ENCODE measurements around the gene SUPT6H. TPM values are rescaled to one million over a fixed set of nuclear protein-coding genes. Genes with fewer than 3 reads are reported as not detected.
"Not testable (repeated sequence)": the region's sequence is repeated elsewhere in the genome, so short reads cannot be mapped to it uniquely, and the experiment has no call there.

The SUPT6H gene
- total and polyA plus RNA-seq, 4 donors, result 22.5 to 81.2 (median 57.1) TPM

DNA sequence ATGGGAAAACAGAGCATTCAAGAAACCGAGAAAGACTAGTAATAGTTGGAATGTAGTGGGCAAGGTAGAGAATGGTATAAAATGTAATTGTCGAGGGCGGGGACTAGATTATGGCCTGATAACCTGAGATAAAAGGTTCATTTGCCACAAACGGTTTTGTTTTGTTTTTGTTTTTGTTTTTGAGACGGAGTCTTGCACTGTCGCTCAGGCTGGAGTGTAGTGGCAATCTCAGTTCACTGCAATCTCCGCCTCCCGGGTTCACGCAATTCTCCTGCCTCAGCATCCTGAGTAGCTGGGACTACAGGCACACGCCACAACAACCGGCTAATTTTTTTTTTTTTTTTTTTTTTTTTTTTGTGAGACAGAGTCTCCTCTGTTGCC lies 67.9 kb downstream of the SUPT6H start:
- Histone ChIP-seq H3K27me3 (ENCODE audit: control insufficient read depth in 1 of 2, insufficient read depth in 2 of 2, low read length in 1 of 2) (no peaks in the 10 kb centered on the region), H3K4me3 (ENCODE audit: low read length in 2 of 2) (no peak overlapping the region), H3K4me1 (ENCODE audit: control insufficient read depth in 1 of 2, insufficient read depth in 2 of 2, low read length in 2 of 2) (no peaks in the 10 kb centered on the region), H3K36me3 (ENCODE audit: control insufficient read depth in 1 of 2, insufficient read depth in 2 of 2, low read length in 1 of 2) (no peaks in the 10 kb centered on the region), H3K27ac (ENCODE audit: low read depth in 1 of 2, low read length in 2 of 2) (no peak overlapping the region), H3K9me3 (ENCODE audit: control insufficient read depth, low read length) (no peaks in the 10 kb centered on the region)
- DNase-seq, result no peak
- intact Hi-C loops (cut with DNase I), result no loop called here
- ATAC-seq (ENCODE audit: low FRiP score), result no peak
- 86 to 89% methylated on average over 11 of the region's 11 CpGs for WGBS, 2 donors

GRCh38 chr17:28733346-28733745 lies 71.3 kb downstream of the SUPT6H start:
- DNase-seq (no peak), ATAC-seq (ENCODE audit: low FRiP score) (no peak)
- no peaks in the 10 kb centered on the region for H3K4me1 ChIP-seq (ENCODE audit: control insufficient read depth in 1 of 2, insufficient read depth in 2 of 2, low read length in 2 of 2)
- intact Hi-C loops (cut with DNase I), result no loop called here
- H3K4me3 ChIP-seq (ENCODE audit: low read length in 2 of 2), result no peak overlapping the region
- WGBS, 2 donors, result 90 to 93% methylated on average over 1 of the region's 1 CpG
- no peaks in the 10 kb centered on the region for H3K27me3 ChIP-seq (ENCODE audit: control insufficient read depth in 1 of 2, insufficient read depth in 2 of 2, low read length in 1 of 2)
- H3K9me3 ChIP-seq (ENCODE audit: control insufficient read depth, low read length), result no peaks in the 10 kb centered on the region
- H3K36me3 ChIP-seq (ENCODE audit: control insufficient read depth in 1 of 2, insufficient read depth in 2 of 2, low read length in 1 of 2), result no peaks in the 10 kb centered on the region
- H3K27ac ChIP-seq (ENCODE audit: low read depth in 1 of 2, low read length in 2 of 2), result no peak overlapping the region

DNA sequence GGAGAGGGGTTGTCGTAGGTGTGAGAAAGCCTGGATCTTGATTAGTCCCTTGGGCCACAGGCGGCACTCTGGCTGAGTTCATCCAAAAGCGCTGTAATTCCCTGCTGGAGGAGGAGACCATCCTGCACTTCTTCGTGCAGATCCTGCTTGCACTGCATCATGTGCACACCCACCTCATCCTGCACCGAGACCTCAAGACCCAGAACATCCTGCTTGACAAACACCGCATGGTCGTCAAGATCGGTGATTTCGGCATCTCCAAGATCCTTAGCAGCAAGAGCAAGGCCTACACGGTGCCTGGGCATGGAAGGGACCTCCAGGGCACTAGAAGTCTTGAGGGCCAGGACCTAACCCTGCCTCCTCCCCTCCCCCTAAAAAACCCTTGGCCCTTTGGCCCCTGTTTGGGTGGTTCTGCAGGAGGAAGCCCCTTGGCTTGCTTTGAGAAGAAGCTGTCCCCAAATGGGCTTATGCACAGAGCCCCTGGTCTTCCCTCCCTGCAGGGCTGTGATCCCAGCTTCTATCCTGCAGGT lies 72.8 kb downstream of the SUPT6H start:
- DNase-seq (no peak), ATAC-seq (ENCODE audit: low FRiP score) (no peak)
- intact Hi-C loops (cut with DNase I), result no loop called here
- no peak overlapping the region for H3K27ac ChIP-seq (ENCODE audit: low read depth in 1 of 2, low read length in 2 of 2)
- WGBS, 2 donors, result 88 to 94% methylated on average over 10 of the region's 10 CpGs
- no peaks in the 10 kb centered on the region for H3K9me3 ChIP-seq (ENCODE audit: control insufficient read depth, low read length)
- H3K27me3 ChIP-seq (ENCODE audit: control insufficient read depth in 1 of 2, insufficient read depth in 2 of 2, low read length in 1 of 2), result no peaks in the 10 kb centered on the region
- H3K4me3 ChIP-seq (ENCODE audit: low read length in 2 of 2), result no peak overlapping the region
- H3K4me1 ChIP-seq (ENCODE audit: control insufficient read depth in 1 of 2, insufficient read depth in 2 of 2, low read length in 2 of 2), result no peaks in the 10 kb centered on the region
- no peaks in the 10 kb centered on the region for H3K36me3 ChIP-seq (ENCODE audit: control insufficient read depth in 1 of 2, insufficient read depth in 2 of 2, low read length in 1 of 2)

DNA sequence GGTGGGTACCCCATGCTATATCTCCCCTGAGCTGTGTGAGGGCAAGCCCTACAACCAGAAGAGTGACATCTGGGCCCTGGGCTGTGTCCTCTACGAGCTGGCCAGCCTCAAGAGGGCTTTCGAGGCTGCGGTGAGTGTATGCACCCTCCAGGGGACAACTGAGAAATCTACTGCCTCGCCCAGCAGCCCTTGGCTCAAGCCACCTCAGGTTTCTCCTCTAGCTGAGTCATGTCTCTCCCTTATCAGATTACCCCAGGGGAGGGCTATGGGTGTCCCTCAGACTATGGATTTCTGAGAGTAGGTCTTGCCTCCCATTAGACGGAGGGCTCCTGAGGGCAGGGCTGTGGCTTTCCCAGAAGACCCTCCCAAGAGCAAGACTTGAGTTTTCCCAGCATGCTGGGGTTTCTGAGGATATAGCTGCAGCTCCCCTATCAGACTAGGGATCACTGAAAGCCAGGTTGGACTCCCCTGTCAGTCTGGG lies 73.3 kb downstream of the SUPT6H start:
- no peaks in the 10 kb centered on the region for H3K36me3 ChIP-seq (ENCODE audit: control insufficient read depth in 1 of 2, insufficient read depth in 2 of 2, low read length in 1 of 2)
- no peak overlapping the region for H3K4me3 ChIP-seq (ENCODE audit: low read length in 2 of 2)
- H3K4me1 ChIP-seq (ENCODE audit: control insufficient read depth in 1 of 2, insufficient read depth in 2 of 2, low read length in 2 of 2), result no peaks in the 10 kb centered on the region
- no peak for ATAC-seq (ENCODE audit: low FRiP score)
- H3K9me3 ChIP-seq (ENCODE audit: control insufficient read depth, low read length), result no peaks in the 10 kb centered on the region
- H3K27ac ChIP-seq (ENCODE audit: low read depth in 1 of 2, low read length in 2 of 2), result no peak overlapping the region
- 80 to 83% methylated on average over 5 of the region's 5 CpGs for WGBS, 2 donors
- intact Hi-C loops (cut with DNase I), result no loop called here
- H3K27me3 ChIP-seq (ENCODE audit: control insufficient read depth in 1 of 2, insufficient read depth in 2 of 2, low read length in 1 of 2), result no peaks in the 10 kb centered on the region
- no peak for DNase-seq

DNA sequence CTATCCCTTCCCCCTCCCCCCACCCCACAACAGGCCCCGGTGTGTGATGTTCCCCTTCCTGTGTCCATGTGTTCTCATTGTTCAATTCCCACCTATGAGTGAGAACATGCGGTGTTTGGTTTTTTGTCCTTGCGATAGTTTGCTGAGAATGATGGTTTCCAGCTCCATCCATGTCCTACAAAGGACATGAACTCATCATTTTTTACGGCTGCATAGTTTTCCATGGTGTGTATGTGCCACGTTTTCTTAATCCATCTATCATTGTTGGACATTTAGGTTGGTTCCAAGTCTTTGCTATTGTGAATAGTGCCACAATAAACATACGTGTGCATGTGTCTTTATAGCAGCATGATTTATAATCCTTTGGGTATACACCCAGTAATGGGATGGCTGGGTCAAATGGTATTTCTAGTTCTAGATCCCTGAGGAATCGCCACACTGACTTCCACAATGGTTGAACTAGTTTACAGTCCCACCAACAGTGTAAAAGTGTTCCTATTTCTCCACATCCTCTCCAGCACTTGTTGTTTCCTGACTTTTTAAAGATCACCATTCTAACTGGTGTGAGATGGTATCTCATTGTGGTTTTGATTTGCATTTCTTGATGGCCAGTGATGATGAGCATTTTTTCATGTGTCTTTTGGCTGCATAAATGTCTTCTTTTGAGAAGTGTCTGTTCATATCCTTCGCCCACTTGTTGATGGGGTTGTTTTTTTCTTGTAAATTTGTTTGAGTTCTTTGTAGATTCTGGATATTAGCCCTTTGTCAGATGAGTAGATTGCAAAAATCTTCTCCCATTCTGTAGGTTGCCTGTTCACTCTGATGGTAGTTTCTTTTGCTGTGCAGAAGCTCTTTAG lies 74.1 kb downstream of the SUPT6H start:
- intact Hi-C loops (cut with DNase I); H3K36me3 ChIP-seq (ENCODE audit: control insufficient read depth in 1 of 2, insufficient read depth in 2 of 2, low read length in 1 of 2); H3K9me3 ChIP-seq (ENCODE audit: control insufficient read depth, low read length); H3K4me1 ChIP-seq (ENCODE audit: control insufficient read depth in 1 of 2, insufficient read depth in 2 of 2, low read length in 2 of 2); DNase-seq; H3K27ac ChIP-seq (ENCODE audit: low read depth in 1 of 2, low read length in 2 of 2); ATAC-seq (ENCODE audit: low FRiP score); H3K4me3 ChIP-seq (ENCODE audit: low read length in 2 of 2); H3K27me3 ChIP-seq (ENCODE audit: control insufficient read depth in 1 of 2, insufficient read depth in 2 of 2, low read length in 1 of 2): not testable (repeated sequence)
- WGBS, 2 donors, result 86 to 90% methylated on average over 3 to 5 of the region's 8 CpGs

GRCh38 chr17:28737316-28737715 lies 75.3 kb downstream of the SUPT6H start:
- Histone ChIP-seq H3K36me3 (ENCODE audit: control insufficient read depth in 1 of 2, insufficient read depth in 2 of 2, low read length in 1 of 2) (no peaks in the 10 kb centered on the region), H3K27ac (ENCODE audit: low read depth in 1 of 2, low read length in 2 of 2) (no peak overlapping the region), H3K4me3 (ENCODE audit: low read length in 2 of 2) (no peak overlapping the region), H3K4me1 (ENCODE audit: control insufficient read depth in 1 of 2, insufficient read depth in 2 of 2, low read length in 2 of 2) (no peaks in the 10 kb centered on the region), H3K27me3 (ENCODE audit: control insufficient read depth in 1 of 2, insufficient read depth in 2 of 2, low read length in 1 of 2) (no peaks in the 10 kb centered on the region), H3K9me3 (ENCODE audit: control insufficient read depth, low read length) (no peaks in the 10 kb centered on the region)
- WGBS, 2 donors, result 95 to 97% methylated on average over 12 of the region's 12 CpGs
- ATAC-seq (ENCODE audit: low FRiP score) (no peak), DNase-seq (no peak)
- intact Hi-C loops (cut with DNase I), result no loop called here

DNA sequence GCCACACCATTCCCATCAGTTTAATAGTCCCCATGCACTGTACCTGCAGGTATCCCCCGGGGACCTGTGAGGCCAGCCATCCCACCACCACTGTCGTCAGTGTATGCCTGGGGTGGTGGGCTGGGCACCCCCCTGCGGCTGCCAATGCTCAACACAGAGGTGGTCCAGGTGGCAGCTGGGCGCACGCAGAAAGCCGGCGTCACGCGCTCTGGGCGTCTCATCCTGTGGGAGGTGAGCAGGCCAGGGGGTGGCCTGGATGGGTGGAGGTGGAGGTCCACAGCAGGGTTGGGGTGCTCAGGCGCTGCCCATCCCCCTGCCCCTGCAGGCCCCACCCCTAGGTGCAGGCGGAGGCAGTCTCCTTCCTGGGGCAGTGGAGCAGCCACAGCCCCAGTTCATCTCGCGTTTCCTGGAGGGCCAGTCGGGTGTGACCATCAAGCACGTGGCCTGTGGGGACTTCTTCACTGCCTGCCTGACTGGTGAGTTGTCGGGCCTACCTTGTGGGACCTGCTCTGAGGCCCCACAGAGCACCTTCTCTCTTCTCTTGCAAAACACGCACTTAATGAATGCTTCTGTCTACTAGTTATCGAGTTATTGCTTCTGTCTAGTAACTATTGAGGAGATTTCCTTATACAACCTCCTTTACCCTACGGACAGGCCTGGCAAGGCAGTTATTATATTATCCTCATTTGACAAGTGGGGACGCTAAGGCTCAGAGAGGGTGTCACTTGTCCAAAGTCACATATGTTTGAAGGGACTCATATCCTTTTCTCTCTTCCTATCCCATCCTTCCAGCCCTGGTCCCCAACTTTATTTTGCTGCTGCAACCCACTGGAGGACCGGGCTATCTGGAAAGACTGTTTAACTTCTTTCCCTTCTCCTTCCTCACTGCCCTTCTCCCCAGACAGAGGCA lies 76.0 kb downstream of the SUPT6H start:
- Histone ChIP-seq H3K27me3 (ENCODE audit: control insufficient read depth in 1 of 2, insufficient read depth in 2 of 2, low read length in 1 of 2) (no peaks in the 10 kb centered on the region), H3K36me3 (ENCODE audit: control insufficient read depth in 1 of 2, insufficient read depth in 2 of 2, low read length in 1 of 2) (no peaks in the 10 kb centered on the region), H3K27ac (ENCODE audit: low read depth in 1 of 2, low read length in 2 of 2) (no peak overlapping the region), H3K9me3 (ENCODE audit: control insufficient read depth, low read length) (no peaks in the 10 kb centered on the region), H3K4me3 (ENCODE audit: low read length in 2 of 2) (no peak overlapping the region), H3K4me1 (ENCODE audit: control insufficient read depth in 1 of 2, insufficient read depth in 2 of 2, low read length in 2 of 2) (no peaks in the 10 kb centered on the region)
- intact Hi-C loops (cut with DNase I), result no loop called here
- WGBS, 2 donors, result 90 to 93% methylated on average over 22 of the region's 22 CpGs
- ATAC-seq (ENCODE audit: low FRiP score) (no peak), DNase-seq (no peak)

DNA sequence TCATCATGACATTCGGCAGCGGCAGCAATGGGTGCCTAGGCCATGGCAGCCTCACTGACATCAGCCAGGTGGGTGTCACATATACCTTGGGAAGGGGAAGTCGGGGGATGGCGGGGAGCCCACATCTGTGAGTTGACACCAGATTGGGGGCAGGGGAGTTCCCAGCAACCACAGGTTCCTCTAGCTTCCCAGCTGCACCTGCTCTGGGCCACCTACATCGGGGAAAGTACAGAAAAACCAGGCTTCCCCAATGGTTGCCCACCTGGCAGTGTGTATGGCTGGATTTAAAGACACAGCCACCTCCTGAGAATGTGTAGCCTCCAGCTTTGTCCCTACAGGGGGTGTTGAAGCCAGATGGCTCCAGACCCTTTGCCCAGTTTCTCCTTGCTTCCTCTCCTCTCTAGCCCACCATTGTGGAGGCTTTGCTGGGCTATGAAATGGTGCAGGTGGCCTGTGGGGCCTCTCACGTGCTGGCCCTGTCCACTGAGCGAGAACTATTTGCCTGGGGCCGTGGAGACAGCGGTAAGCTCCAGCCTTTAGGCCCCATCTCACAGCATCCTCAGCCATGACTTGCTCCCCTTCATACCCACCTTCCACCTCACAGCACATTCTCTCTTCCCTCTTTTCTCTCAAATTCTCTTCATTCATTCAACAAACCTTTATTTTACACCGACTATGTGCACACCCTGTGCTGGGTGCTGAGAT lies 76.8 kb downstream of the SUPT6H start:
- no peak for DNase-seq
- intact Hi-C loops (cut with DNase I), result no loop called here
- Histone ChIP-seq H3K9me3 (ENCODE audit: control insufficient read depth, low read length) (no peaks in the 10 kb centered on the region), H3K27ac (ENCODE audit: low read depth in 1 of 2, low read length in 2 of 2) (no peak overlapping the region), H3K4me1 (ENCODE audit: control insufficient read depth in 1 of 2, insufficient read depth in 2 of 2, low read length in 2 of 2) (no peaks in the 10 kb centered on the region), H3K36me3 (ENCODE audit: control insufficient read depth in 1 of 2, insufficient read depth in 2 of 2, low read length in 1 of 2) (no peaks in the 10 kb centered on the region), H3K4me3 (ENCODE audit: low read length in 2 of 2) (no peak overlapping the region), H3K27me3 (ENCODE audit: control insufficient read depth in 1 of 2, insufficient read depth in 2 of 2, low read length in 1 of 2) (no peaks in the 10 kb centered on the region)
- ATAC-seq (ENCODE audit: low FRiP score), result no peak
- WGBS, 2 donors, result 91 to 94% methylated on average over 10 of the region's 10 CpGs
